Fibroblast of lung (primary cell): ENCODE results near the gene HOXA1.

ENCODE experiments used
- EZH2 ChIP-seq: IDR thresholded peaks from 2 replicates; pipeline ENCODE4 v1.5.1; 2012; ENCODE audit warnings: low read length, control low read depth, mild to moderate bottlenecking; ENCODE audit errors: missing control alignments
- TF ChIP-seq, protein P1 (sequence below), 2 donors: IDR thresholded peaks in 1 of 2; conservative IDR thresholded peaks in 1 of 2; 1 replicate in 1 of 2; 2 replicates in 1 of 2; pipeline ENCODE4 v1.5.1; 2011 to 2012; ENCODE audit warnings: low read length in 2 of 2, control low read depth in 1 of 2, inconsistent platforms in 1 of 2, low read depth in 1 of 2, mild to moderate bottlenecking in 1 of 2

DNA sequence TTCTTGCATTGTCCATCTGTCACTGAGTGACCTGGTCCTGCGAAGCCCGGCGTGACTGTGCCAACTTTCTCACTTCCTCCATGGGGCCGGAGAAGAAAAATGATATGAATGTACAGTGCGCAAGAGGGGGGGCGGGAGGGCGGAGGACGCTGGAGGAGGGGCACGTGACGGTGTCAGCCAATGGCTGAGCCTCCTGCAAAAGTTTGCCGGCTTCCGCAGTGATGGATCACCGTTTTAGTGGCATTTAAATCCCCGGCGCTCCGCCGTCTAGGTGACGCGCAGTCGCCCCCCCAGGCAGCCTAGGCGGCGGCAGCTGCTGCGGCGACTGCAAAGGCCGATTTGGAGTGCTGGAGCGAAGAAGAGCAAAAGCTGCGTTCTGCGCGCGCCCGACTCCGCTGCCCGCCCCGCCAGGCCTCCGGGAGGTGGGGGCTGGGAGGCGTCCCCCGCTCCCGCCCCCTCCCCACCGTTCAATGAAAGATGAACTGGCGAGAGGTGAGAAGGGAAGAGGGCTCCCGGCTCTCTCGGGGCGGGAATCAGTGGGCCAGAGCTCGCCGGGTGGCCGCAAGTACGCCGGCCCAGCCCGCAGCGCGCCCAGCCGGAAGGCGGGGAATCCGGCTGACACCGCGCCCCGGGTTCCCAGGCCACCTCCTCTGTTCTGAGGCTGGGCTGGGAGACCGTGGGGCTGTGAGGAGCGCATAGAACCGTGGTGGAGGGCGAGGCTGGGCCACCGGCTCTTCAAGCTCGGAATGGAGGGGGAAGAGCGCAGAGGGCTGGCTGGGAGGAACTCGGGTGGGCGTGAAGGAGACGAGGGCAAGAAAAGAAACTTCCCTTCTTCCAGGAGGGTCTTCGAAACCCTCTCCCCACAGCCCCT, at the start of gene HOXA1:
- TF ChIP-seq, protein P1, sequence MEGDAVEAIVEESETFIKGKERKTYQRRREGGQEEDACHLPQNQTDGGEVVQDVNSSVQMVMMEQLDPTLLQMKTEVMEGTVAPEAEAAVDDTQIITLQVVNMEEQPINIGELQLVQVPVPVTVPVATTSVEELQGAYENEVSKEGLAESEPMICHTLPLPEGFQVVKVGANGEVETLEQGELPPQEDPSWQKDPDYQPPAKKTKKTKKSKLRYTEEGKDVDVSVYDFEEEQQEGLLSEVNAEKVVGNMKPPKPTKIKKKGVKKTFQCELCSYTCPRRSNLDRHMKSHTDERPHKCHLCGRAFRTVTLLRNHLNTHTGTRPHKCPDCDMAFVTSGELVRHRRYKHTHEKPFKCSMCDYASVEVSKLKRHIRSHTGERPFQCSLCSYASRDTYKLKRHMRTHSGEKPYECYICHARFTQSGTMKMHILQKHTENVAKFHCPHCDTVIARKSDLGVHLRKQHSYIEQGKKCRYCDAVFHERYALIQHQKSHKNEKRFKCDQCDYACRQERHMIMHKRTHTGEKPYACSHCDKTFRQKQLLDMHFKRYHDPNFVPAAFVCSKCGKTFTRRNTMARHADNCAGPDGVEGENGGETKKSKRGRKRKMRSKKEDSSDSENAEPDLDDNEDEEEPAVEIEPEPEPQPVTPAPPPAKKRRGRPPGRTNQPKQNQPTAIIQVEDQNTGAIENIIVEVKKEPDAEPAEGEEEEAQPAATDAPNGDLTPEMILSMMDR (conservative IDR thresholded peaks at IDR 0.05 in 1 of 2, IDR thresholded peaks at IDR 0.05 in 1 of 2; ENCODE audit: low read depth in 1 of 2, low read length in 2 of 2): no peak
- TF ChIP-seq EZH2: no peak
